Glutamatergic neuron (in vitro differentiated cells): ENCODE measurements around the gene WDR54. TPM values are rescaled to one million over a fixed set of nuclear protein-coding genes. Genes with fewer than 3 reads are reported as not detected.

Source experiments
- DNase-seq: peaks from one replicate; pipeline ENCODE4 v3.0.0; 2022
- H3K27ac Mint-ChIP-seq: one replicate; pipeline ENCODE4 v1.8.0; 2020; ENCODE audit warnings: mild to moderate bottlenecking, mixed read lengths, inconsistent platforms; ENCODE audit not compliant: unreplicated experiment
- H3K27me3 Mint-ChIP-seq: one replicate; pipeline ENCODE4 v1.8.0; 2020; ENCODE audit warnings: mild to moderate bottlenecking, moderate library complexity, mixed read lengths, inconsistent platforms; ENCODE audit not compliant: unreplicated experiment
- H3K36me3 Mint-ChIP-seq: one replicate; pipeline ENCODE4 v1.8.0; 2020; ENCODE audit warnings: mild to moderate bottlenecking, mixed read lengths, inconsistent platforms; ENCODE audit not compliant: unreplicated experiment
- H3K4me1 Mint-ChIP-seq: one replicate; pipeline ENCODE4 v1.8.0; 2020; ENCODE audit warnings: mild to moderate bottlenecking, low read depth, mixed read lengths, inconsistent platforms; ENCODE audit not compliant: unreplicated experiment
- H3K4me3 Mint-ChIP-seq: one replicate; pipeline ENCODE4 v1.8.0; 2020; ENCODE audit warnings: mild to moderate bottlenecking, mixed read lengths, inconsistent platforms; ENCODE audit not compliant: unreplicated experiment
- H3K9me3 Mint-ChIP-seq: one replicate; pipeline ENCODE4 v1.8.0; 2020; ENCODE audit warnings: mild to moderate bottlenecking, moderate library complexity, mixed read lengths, inconsistent platforms; ENCODE audit not compliant: unreplicated experiment
- CTCF ChIP-seq: fragments of 200-600 bp; sonication (generic); IDR thresholded peaks from one replicate; pipeline ENCODE4 v1.5.0; 2021; ENCODE audit not compliant: partially characterized antibody, unreplicated experiment
- total RNA-seq: library from RNA; stranded (reverse); fragmentation: NEBNext Ultra II Directional; extraction: Animal tissue kit (Norgen Biotek cat#: 25700); gene quantifications from one replicate; pipeline ENCODE4 v1.2.1, GENCODE V29; 2021; ENCODE audit not compliant: unreplicated experiment

The WDR54 gene
- total RNA-seq, 1 donor from 2014 or later: 29.5 TPM

GRCh38 chr2:74391209-74391579 is 30.3 kb upstream of the WDR54 start:
- peak overlapping the region; percentile 94 for H3K27ac Mint-ChIP-seq
- TF ChIP-seq CTCF: no peak
- H3K4me1 Mint-ChIP-seq: peaks cover 5% of the 10 kb centered on the region
- no peak overlapping the region for H3K4me3 Mint-ChIP-seq
- H3K36me3 Mint-ChIP-seq: no peaks in the 10 kb centered on the region
- peaks cover 8% of the 10 kb centered on the region for H3K27me3 Mint-ChIP-seq
- DNase-seq: no peak
- no peaks in the 10 kb centered on the region for H3K9me3 Mint-ChIP-seq

- H3K9me3 Mint-ChIP-seq: no peaks in the 10 kb centered on the region
- H3K27me3 Mint-ChIP-seq: peaks cover 8% of the 10 kb centered on the region
- peak; percentile 96 for TF ChIP-seq CTCF
- no peaks in the 10 kb centered on the region for H3K36me3 Mint-ChIP-seq
- H3K4me3 Mint-ChIP-seq: no peak overlapping the region
- peaks cover 5% of the 10 kb centered on the region for H3K4me1 Mint-ChIP-seq
- peak; percentile 95 for DNase-seq
- peak overlapping the region; percentile 98 for H3K27ac Mint-ChIP-seq
These were observed 29.7 kb upstream of the WDR54 start for GRCh38 chr2:74391580-74392448.

GRCh38 chr2:74392449-74392743 is 29.1 kb upstream of the WDR54 start:
- H3K36me3 Mint-ChIP-seq: no peaks in the 10 kb centered on the region
- no peaks in the 10 kb centered on the region for H3K9me3 Mint-ChIP-seq
- no peak overlapping the region for H3K4me3 Mint-ChIP-seq
- DNase-seq: no peak
- H3K27me3 Mint-ChIP-seq: peaks cover 8% of the 10 kb centered on the region
- no peak for TF ChIP-seq CTCF
- peak overlapping the region; percentile 63 for H3K27ac Mint-ChIP-seq
- peaks cover 5% of the 10 kb centered on the region for H3K4me1 Mint-ChIP-seq

DNA sequence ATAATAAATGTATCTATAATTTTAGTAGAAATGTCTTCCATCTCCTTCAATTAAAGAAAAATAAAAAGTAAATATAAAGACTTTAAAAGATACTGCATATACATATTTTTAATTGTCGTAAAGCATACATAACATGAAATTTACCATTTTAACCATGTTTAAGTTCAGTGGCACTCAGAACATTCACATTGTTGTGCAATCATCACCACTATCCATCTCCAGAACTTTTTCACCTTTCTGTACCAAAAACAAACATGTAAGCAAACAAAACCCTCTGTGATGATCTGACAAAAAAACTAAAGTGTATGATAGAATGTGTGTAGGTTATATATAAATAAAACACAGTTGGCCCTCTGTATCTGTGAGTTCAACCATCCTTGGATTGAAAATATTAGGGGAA is 28.0 kb upstream of the WDR54 start:
- peaks cover 5% of the 10 kb centered on the region for H3K4me1 Mint-ChIP-seq
- H3K36me3 Mint-ChIP-seq: no peaks in the 10 kb centered on the region
- H3K27me3 Mint-ChIP-seq: peaks cover 8% of the 10 kb centered on the region
- H3K9me3 Mint-ChIP-seq: no peaks in the 10 kb centered on the region
- TF ChIP-seq CTCF: no peak
- no peak overlapping the region for H3K27ac Mint-ChIP-seq
- DNase-seq: no peak
- no peak overlapping the region for H3K4me3 Mint-ChIP-seq

DNA sequence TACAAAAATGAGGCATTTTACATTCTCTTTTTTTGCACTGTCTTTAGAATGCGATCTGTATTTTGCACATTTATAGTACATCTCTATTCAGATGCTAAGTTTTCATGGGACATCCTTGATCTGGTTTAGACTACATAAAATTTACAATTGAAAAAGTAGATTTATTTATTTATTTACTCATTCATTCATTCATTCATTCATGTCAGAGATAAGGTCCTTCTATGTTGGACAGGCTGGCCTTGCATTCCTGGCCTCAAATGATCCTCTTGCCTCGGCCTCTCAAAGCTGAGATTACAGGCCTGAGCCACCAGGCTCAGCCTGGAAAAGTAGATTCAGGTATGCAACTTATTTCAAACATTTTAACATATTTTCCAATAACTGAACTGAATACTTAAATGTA is 25.4 kb upstream of the WDR54 start:
- Mint-ChIP-seq H3K36me3 (no peaks in the 10 kb centered on the region), H3K4me3 (no peak overlapping the region), H3K27ac (no peak overlapping the region), H3K9me3 (no peaks in the 10 kb centered on the region), H3K4me1 (peaks cover under 1% of the 10 kb centered on the region), H3K27me3 (peaks cover 6% of the 10 kb centered on the region)
- TF ChIP-seq CTCF: no peak
- DNase-seq: no peak
